GM12864 (cell line): ENCODE results near the gene COL24A1.

ENCODE experiments used
- DNase-seq: peaks from one replicate; pipeline ENCODE4 v3.0.0-alpha.2; 2011; ENCODE audit warnings: low read depth
- H3K4me3 ChIP-seq: 2 replicates; pipeline ENCODE4 v1.5.1; 2011; ENCODE audit warnings: mild to moderate bottlenecking, low read depth, low read length, control low read depth
- CTCF ChIP-seq: IDR thresholded peaks from 2 replicates; pipeline ENCODE4 v1.5.1; 2011; ENCODE audit warnings: low read depth, mild to moderate bottlenecking, moderate library complexity, low read length, control low read depth, inconsistent platforms; ENCODE audit errors: missing control alignments

Gene COL24A1

GRCh38 chr1:86156566-86157455, at the start of gene COL24A1:
Gene COL24A1 (minus strand): TSS chr1:86156772. CDS start chr1:86156396, 376 bp downstream.
- DNase-seq = no peak
- TF ChIP-seq CTCF = no peak
- H3K4me3 ChIP-seq = no peak within 1 kb of the TSS; the same call in 1 of the 2 replicates

GRCh38 chr1:86205741-86206140, 49.2 kb upstream of the COL24A1 start:
- TF ChIP-seq CTCF = no peak
- no peak overlapping the region for H3K4me3 ChIP-seq
- no peak for DNase-seq

DNA sequence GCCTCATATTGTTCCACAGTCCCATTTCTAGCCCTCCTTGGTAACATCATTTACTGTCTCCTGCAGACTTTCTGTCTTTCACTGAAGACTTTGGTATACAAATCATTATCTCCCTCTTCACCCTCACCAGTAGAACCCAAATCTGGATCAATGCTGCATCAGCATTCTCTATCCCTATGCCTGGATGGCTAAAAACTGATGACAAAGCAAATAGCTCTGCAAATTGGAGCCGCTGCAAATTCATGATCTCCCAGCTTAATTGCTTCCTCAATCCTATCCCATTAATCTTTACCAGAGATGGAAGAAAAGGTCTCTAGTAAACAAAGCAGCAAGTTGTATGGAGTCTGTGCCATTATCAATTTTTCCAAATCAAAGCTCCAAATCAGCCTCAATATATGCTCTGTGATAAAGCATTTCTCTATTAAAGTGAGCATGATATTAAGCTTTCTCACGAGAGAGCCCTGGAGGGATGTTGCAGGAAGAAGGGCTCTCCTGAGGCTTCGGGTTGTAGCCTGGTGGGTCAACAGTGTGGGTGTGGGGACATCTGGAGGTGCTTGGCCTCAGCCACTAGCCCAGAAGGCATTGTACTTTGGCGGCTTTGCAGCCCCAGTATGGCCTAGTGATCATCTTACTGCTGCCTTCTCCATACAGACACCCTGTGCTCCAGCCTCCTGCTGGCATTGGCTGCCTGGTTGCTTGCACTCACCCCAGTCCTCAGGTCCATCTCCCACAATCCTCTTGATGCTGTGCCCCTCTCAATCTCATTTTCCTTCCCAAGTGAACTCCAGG, 46.2 kb upstream of the COL24A1 start:
- no peak for DNase-seq
- TF ChIP-seq CTCF = no peak
- H3K4me3 ChIP-seq = no peak overlapping the region

DNA sequence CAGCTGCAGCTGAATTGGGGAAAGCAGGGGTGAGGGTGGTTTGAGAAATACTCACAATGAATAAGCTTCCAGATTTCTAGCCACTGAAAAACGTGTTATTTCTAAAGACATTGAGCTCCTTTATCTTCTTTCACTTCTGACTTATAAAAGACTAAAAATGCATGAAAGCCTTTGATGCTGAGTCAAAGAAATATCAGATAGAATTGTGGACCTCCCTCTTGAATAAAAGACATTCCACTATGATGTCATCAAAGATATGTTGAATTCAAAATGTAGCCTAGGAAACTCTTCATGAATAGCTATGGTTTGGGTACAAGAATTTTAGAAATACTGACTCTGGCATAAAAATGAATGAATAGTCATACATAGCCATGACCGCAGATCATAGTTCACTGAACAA, 44.7 kb upstream of the COL24A1 start:
- DNase-seq = no peak
- TF ChIP-seq CTCF = no peak
- no peak overlapping the region for H3K4me3 ChIP-seq

DNA sequence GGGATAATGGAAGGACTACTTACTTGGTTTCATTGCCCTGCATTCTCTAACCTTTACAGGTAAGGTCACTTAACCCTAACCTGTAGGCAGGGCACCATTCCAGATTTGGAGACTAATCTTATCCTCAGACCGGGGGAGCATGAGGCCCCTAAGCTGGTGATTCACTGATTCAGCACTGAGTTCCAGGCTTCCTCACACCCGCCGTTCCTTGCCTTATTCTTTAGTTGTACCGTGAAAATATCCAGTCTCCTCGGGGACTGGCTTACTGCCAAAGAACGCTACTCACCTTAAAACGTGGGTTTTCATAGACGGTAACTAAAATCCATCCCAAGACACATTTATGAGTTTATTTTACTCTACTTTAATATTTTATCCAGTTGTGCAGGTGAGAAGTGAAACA, 44.3 kb upstream of the COL24A1 start:
- TF ChIP-seq CTCF = no peak
- no peak overlapping the region for H3K4me3 ChIP-seq
- no peak for DNase-seq

DNA sequence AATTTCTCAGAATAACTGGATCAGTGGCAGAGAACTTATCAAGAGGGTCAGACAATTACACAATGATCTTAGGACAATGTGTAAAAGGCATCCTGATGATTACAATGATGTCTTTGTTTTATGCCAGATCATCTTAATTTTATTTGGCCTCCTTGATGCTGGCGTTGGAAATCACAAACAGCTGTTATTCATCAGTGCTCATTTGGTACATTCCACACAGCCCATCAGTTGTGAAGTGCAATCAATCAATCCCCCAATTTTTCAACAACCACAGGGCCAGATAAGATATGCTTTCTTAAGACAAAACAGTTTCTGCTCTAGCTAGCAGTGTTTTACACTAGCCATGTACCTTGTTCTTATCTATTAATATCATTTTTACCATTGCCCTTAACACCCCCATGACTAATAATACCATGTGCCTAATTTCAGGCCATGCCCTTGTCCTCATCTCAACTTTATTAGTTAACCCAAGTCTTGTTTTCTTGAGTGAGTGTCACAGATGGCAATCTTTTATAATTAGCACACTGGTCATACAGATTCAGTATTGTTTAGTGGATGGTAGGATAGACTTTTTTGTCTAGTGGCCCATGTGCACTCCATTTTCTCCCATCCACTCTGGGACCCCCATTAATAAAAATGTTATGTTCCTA, 40.8 kb upstream of the COL24A1 start:
- no peak overlapping the region for H3K4me3 ChIP-seq
- no peak for TF ChIP-seq CTCF
- DNase-seq = no peak
